Measurements from ENCODE around the gene BCKDK. TPM values are rescaled to one million over a fixed set of nuclear protein-coding genes. Genes with fewer than 3 reads are reported as not detected.
"Not testable (repeated sequence)": the region's sequence is repeated elsewhere in the genome, so short reads cannot be mapped to it uniquely, and the experiment has no call there.

Gene BCKDK
- total RNA-seq, 1 donor from 2014 or later, result 33.3 TPM

- TF ChIP-seq CTCF (IDR thresholded peaks at IDR 0.05), result no peak
- H3K27me3 ChIP-seq, result no peaks in the 10 kb centered on the region
- peak; percentile 95 for DNase-seq
- no peaks in the 10 kb centered on the region for H3K9me3 ChIP-seq
- H3K4me1 ChIP-seq, result peaks cover 16% of the 10 kb centered on the region
- H3K4me3 ChIP-seq, result peak within 1 kb of the TSS; percentile 58
- ATAC-seq, result peak; percentile 71
- peak within 1 kb of the TSS; percentile 81 for H3K27ac ChIP-seq
- H3K36me3 ChIP-seq, result peaks cover 13% of the 10 kb centered on the region
- intact Hi-C loops (cut with DNase I), result no loop called here
Observed at GRCh38 chr16:31135535-31136286, 27.5 kb downstream of the BCKDK start, which contains the start of gene PRSS8. PRSS8 (minus strand) TSS chr16:31135727; CDS start chr16:31135498, 229 bp downstream.

GRCh38 chr16:31136287-31136662 is 28.1 kb downstream of the BCKDK start:
- intact Hi-C loops (cut with DNase I), result no loop called here

GRCh38 chr16:31136822-31137499 is 28.8 kb downstream of the BCKDK start:
- H3K36me3 ChIP-seq; DNase-seq; H3K27ac ChIP-seq; ATAC-seq; H3K27me3 ChIP-seq; intact Hi-C loops (cut with DNase I); H3K9me3 ChIP-seq; H3K4me3 ChIP-seq: not testable (repeated sequence)
- H3K4me1 ChIP-seq, result peaks cover 26% of the 10 kb centered on the region

More at GRCh38 chr16:31136287-31136662, 28.1 kb downstream of the BCKDK start:
- H3K4me1 ChIP-seq, result peaks cover 20% of the 10 kb centered on the region
- H3K27me3 ChIP-seq, result no peaks in the 10 kb centered on the region
- no peak for ATAC-seq
- H3K27ac ChIP-seq, result no peak overlapping the region
- no peaks in the 10 kb centered on the region for H3K9me3 ChIP-seq
- TF ChIP-seq CTCF (IDR thresholded peaks at IDR 0.05), result no peak
- peaks cover 8% of the 10 kb centered on the region for H3K36me3 ChIP-seq
- H3K4me3 ChIP-seq, result no peak overlapping the region
- no peak for DNase-seq

- ATAC-seq (peak; percentile 56), DNase-seq (peak; percentile 92)
- Histone ChIP-seq H3K4me3 (peak overlapping the region; percentile 25), H3K4me1 (peaks cover 24% of the 10 kb centered on the region), H3K27ac (peak overlapping the region; percentile 70), H3K36me3 (no peaks in the 10 kb centered on the region), H3K27me3 (no peaks in the 10 kb centered on the region), H3K9me3 (no peaks in the 10 kb centered on the region)
- TF ChIP-seq CTCF (IDR thresholded peaks at IDR 0.05), result no peak
- intact Hi-C loops (cut with DNase I), result no loop called here
Observed at GRCh38 chr16:31138621-31139578, 30.7 kb downstream of the BCKDK start.

GRCh38 chr16:31141071-31141469 is 32.9 kb downstream of the BCKDK start:
- Histone ChIP-seq H3K4me1 (peaks cover 18% of the 10 kb centered on the region), H3K27ac (peak overlapping the region; percentile 80)
- H3K36me3 ChIP-seq; intact Hi-C loops (cut with DNase I); DNase-seq; H3K4me3 ChIP-seq; H3K27me3 ChIP-seq; ATAC-seq; H3K9me3 ChIP-seq: not testable (repeated sequence)

GRCh38 chr16:31141489-31142108 is 33.4 kb downstream of the BCKDK start:
- ATAC-seq, result no peak
- Histone ChIP-seq H3K4me1 (peaks cover 18% of the 10 kb centered on the region), H3K9me3 (no peaks in the 10 kb centered on the region), H3K4me3 (peak overlapping the region; percentile 37), H3K36me3 (no peaks in the 10 kb centered on the region), H3K27me3 (no peaks in the 10 kb centered on the region), H3K27ac (peak overlapping the region; percentile 80)
- peak; percentile 70 for DNase-seq
- intact Hi-C loops (cut with DNase I), result no loop called here
- TF ChIP-seq CTCF (IDR thresholded peaks at IDR 0.05), result no peak

Data from upper lobe of right lung (tissue), 1 donor.